Type B pancreatic cell (in vitro differentiated cells): ENCODE measurements around the gene FOXC1. TPM values are rescaled to one million over a fixed set of nuclear protein-coding genes. Genes with fewer than 3 reads are reported as not detected.

Experiments
- DNase-seq: peaks from one replicate; pipeline ENCODE4 v3.0.0; 2021; ENCODE audit warnings: mixed read lengths; ENCODE audit not compliant: unreplicated experiment; ENCODE audit errors: extremely low spot score
- H3K27ac Mint-ChIP-seq: 2 replicates; pipeline ENCODE4 v1.8.0; 2021; ENCODE audit warnings: mild to moderate bottlenecking, mixed read lengths
- H3K27me3 Mint-ChIP-seq: 2 replicates; pipeline ENCODE4 v1.8.0; 2021; ENCODE audit warnings: mixed read lengths
- H3K36me3 Mint-ChIP-seq: 2 replicates; pipeline ENCODE4 v1.8.0; 2021; ENCODE audit warnings: mixed read lengths
- H3K4me1 Mint-ChIP-seq: one replicate; pipeline ENCODE4 v1.8.0; 2021; ENCODE audit warnings: mixed read lengths; ENCODE audit not compliant: unreplicated experiment
- H3K4me3 Mint-ChIP-seq: 2 replicates; pipeline ENCODE4 v1.8.0; 2021; ENCODE audit warnings: mild to moderate bottlenecking, mixed read lengths
- H3K9me3 Mint-ChIP-seq: 2 replicates; pipeline ENCODE4 v1.8.0; 2021; ENCODE audit warnings: mixed read lengths
- CTCF ChIP-seq: fragments of 200-600 bp; sonication (generic); conservative IDR thresholded peaks from 2 replicates; pipeline ENCODE4 v1.5.0; 2021; ENCODE audit warnings: antibody characterized with exemption, mild to moderate bottlenecking
- total RNA-seq: library from RNA; stranded (reverse); gene quantifications from 2 replicates; pipeline ENCODE4 v1.2.1, GENCODE V29; 2021; ENCODE audit warnings: low replicate concordance

Gene FOXC1
- total RNA-seq, 1 donor from 2014 or later, result 53.5 TPM

- H3K4me1 Mint-ChIP-seq, result peaks cover 22% of the 10 kb centered on the region
These were observed 12.5 kb upstream of the FOXC1 start for GRCh38 chr6:1597121-1597744.

GRCh38 chr6:1597924-1598323, 11.8 kb upstream of the FOXC1 start:
- Mint-ChIP-seq H3K27ac (no peak overlapping the region), H3K27me3 (peaks cover 73% of the 10 kb centered on the region), H3K4me3 (no peak overlapping the region), H3K4me1 (peaks cover 22% of the 10 kb centered on the region), H3K36me3 (no peaks in the 10 kb centered on the region), H3K9me3 (no peaks in the 10 kb centered on the region)
- no peak for DNase-seq
- no peak for TF ChIP-seq CTCF

More at GRCh38 chr6:1597121-1597744, 12.5 kb upstream of the FOXC1 start:
- peaks cover 70% of the 10 kb centered on the region for H3K27me3 Mint-ChIP-seq
- no peak for DNase-seq
- TF ChIP-seq CTCF, result no peak
- no peaks in the 10 kb centered on the region for H3K36me3 Mint-ChIP-seq
- H3K4me3 Mint-ChIP-seq, result peak overlapping the region; percentile 18
- peak overlapping the region; percentile 10 for H3K27ac Mint-ChIP-seq
- H3K9me3 Mint-ChIP-seq, result no peaks in the 10 kb centered on the region

- H3K27ac Mint-ChIP-seq, result no peak overlapping the region
- H3K4me1 Mint-ChIP-seq, result peaks cover 22% of the 10 kb centered on the region
- no peak for DNase-seq
- peaks cover 75% of the 10 kb centered on the region for H3K27me3 Mint-ChIP-seq
- no peaks in the 10 kb centered on the region for H3K36me3 Mint-ChIP-seq
- no peaks in the 10 kb centered on the region for H3K9me3 Mint-ChIP-seq
- no peak overlapping the region for H3K4me3 Mint-ChIP-seq
- no peak for TF ChIP-seq CTCF
These were observed 11.3 kb upstream of the FOXC1 start for GRCh38 chr6:1598433-1598832.

- Mint-ChIP-seq H3K36me3 (no peaks in the 10 kb centered on the region), H3K9me3 (no peaks in the 10 kb centered on the region), H3K27me3 (peaks cover 75% of the 10 kb centered on the region), H3K4me3 (no peak overlapping the region), H3K27ac (no peak overlapping the region), H3K4me1 (peaks cover 22% of the 10 kb centered on the region)
- no peak for DNase-seq
- TF ChIP-seq CTCF, result no peak
These were observed 10.8 kb upstream of the FOXC1 start for GRCh38 chr6:1598886-1599285.

GRCh38 chr6:1599469-1599868, 10.2 kb upstream of the FOXC1 start:
- peaks cover 74% of the 10 kb centered on the region for H3K27me3 Mint-ChIP-seq
- TF ChIP-seq CTCF, result no peak
- peaks cover 22% of the 10 kb centered on the region for H3K4me1 Mint-ChIP-seq
- no peak for DNase-seq
- H3K4me3 Mint-ChIP-seq, result no peak overlapping the region
- no peaks in the 10 kb centered on the region for H3K36me3 Mint-ChIP-seq
- H3K9me3 Mint-ChIP-seq, result no peaks in the 10 kb centered on the region
- peak overlapping the region; percentile 31 for H3K27ac Mint-ChIP-seq
